Adrenal gland (tissue), 5 donors: ENCODE data around the gene TNS3.

Source experiments
- CTCF ChIP-seq, 6 experiments: fragments of 450-650 bp in 4 of 6; fragments of 200-600 bp in 2 of 6; sonication (generic) in 1 of 6; IDR thresholded peaks; 1 replicate in 5 of 6; 2 replicates in 1 of 6; pipeline versions ENCODE4 v1.5.1 to v1.8.0; 2016 to 2021; ENCODE audit warnings: antibody characterized with exemption in 6 of 6, mild to moderate bottlenecking in 2 of 6, moderate library complexity in 1 of 6
- POLR2A ChIP-seq, 2 donors: fragments of 450-650 bp; IDR thresholded peaks; one replicate each; pipeline ENCODE4 v1.6.1; 2017; ENCODE audit warnings: antibody characterized with exemption in 2 of 2, mild to moderate bottlenecking in 2 of 2, moderate library complexity in 1 of 2
- donor health status: DM: no; HTN: no; CAD: no.

GRCh38 chr7:47266799-47267198 is 315.1 kb downstream of the TNS3 start:
- TF ChIP-seq CTCF (IDR thresholded peaks at IDR 0.05) (no peak), POLR2A (IDR thresholded peaks at IDR 0.05) (no peak)
